HG02759 (cell line): ENCODE data around the gene SRSF3.

Experiments used
- ATAC-seq: cut with Tn5 transposase; IDR thresholded peaks from one replicate; pipeline ENCODE4 v1.9.1; 2021; ENCODE audit warnings: mild to moderate bottlenecking, moderate library complexity; ENCODE audit not compliant: unreplicated experiment

The SRSF3 gene

DNA sequence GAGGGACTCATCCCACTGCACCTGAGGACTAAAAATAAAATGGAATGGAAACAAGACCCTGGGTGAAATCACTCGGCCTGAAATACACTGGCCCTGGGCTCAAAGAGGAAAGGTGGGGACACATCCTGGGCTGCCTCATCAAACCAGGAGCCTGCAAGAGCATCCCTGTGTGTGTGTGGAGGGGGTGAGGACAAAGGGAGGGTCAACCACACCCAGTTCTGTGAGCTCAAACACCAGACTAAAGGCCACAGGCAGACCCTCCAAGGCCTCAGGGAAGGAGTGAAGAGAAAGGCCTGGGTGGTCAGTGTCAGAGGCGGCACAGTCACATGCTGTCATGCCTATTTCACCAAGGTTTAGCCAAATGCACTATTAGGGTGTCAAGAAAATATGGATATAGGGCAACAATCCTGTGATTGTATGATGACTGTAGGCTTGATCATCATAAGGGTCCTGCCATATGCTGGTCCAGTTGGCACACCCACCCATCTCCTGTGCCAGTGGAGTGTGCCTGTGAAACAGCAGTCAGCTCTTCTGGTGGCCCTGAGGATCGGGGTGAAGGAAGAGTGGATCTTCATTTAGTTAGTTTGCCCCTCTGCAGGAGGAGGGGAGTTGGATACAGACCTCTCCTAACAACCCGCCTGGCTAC, 28.9 kb downstream of the SRSF3 start:
- ATAC-seq = no peak

DNA sequence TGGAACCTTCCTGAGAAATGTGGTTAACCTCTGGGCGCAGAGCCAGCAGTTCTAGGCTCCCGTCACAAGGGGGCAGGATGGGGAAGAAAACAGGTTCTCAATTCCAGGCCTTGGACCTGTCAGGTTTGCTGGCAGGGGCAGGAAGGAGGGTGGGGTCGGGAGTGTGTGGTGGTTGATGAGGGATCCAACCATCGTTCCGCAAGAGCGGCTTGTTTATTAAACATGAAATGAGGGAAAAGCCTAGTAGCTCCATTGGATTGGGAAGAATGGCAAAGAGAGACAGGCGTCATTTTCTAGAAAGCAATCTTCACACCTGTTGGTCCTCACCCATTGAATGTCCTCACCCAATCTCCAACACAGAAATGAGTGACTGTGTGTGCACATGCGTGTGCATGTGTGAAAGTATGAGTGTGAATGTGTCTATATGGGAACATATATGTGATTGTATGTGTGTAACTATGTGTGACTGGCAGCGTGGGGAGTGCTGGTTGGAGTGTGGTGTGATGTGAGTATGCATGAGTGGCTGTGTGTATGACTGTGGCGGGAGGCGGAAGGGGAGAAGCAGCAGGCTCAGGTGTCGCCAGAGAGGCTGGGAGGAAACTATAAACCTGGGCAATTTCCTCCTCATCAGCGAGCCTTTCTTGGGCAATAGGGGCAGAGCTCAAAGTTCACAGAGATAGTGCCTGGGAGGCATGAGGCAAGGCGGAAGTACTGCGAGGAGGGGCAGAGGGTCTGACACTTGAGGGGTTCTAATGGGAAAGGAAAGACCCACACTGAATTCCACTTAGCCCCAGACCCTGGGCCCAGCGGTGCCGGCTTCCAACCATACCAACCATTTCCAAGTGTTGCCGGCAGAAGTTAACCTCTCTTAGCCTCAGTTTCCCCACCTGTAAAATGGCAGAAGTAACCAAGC, 29.6 kb downstream of the SRSF3 start:
- peak; percentile 64 for ATAC-seq

DNA sequence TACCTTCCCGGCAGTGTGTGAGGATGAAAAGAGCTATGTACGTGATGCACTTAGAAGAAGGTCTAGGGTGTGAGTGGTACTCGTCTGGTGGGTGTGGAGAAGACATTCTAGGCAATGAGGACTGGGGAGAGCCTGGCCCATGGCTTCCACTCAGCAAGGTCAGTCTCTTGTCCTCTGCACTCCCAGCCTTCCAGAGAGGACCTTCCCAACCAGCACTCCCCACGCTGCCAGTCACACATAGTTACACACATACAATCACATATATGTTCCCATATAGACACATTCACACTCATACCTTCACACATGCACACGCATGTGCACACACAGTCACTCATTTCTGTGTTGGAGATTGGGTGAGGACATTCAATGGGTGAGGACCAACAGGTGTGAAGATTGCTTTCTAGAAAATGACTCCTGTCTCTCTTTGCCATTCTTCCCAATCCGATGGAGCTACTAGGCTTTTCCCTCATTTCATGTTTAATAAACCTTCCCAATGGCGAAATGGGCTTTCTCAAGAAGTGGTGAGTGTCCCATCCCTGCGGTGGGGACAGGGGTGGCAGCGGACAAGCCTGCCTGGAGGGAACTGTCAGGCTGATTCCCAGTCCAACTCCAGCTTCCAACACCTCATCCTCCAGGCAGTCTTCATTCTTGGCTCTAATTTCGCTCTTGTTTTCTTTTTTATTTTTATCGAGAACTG, 30.4 kb downstream of the SRSF3 start:
- no peak for ATAC-seq

DNA sequence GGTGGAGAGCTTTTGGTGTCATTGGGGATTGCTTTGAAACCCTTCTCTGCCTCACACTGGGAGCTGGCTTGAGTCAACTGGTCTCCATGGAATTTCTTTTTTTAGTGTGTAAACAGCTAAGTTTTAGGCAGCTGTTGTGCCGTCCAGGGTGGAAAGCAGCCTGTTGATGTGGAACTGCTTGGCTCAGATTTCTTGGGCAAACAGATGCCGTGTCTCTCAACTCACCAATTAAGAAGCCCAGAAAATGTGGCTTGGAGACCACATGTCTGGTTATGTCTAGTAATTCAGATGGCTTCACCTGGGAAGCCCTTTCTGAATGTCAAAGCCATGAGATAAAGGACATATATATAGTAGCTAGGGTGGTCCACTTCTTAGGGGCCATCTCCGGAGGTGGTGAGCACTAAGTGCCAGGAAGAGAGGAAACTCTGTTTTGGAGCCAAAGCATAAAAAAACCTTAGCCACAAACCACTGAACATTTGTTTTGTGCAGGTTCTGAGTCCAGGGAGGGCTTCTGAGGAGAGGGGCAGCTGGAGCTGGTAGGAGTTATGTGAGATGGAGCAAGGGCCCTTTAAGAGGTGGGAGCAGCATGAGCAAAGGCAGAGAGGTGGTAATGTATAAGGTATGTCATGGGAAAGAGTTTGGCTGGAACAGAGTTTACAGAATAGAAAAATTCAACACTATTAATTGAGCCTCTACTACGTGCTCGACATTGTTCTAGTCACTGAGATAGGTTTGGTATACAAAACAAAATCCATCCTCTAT, 31.2 kb downstream of the SRSF3 start:
- ATAC-seq = no peak

DNA sequence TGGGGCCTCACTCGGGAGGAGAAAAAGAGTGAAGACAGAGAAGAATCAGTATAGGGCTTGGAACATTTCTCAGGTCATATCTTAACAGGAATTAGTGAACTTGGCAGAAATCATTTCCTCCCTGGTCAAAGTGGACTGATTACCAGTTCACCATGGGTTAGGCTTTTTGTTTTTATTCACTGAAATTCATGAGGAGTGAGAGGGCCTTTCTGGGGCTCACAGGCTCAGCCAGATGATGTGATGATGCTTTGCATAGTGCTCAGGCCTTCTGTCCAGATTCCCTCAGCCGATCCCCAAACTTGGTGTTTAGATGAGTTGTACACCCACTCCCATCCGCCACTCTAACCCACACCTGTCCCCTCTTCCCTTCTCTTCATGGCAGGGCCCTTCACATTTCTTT, 32.5 kb downstream of the SRSF3 start:
- ATAC-seq = no peak

DNA sequence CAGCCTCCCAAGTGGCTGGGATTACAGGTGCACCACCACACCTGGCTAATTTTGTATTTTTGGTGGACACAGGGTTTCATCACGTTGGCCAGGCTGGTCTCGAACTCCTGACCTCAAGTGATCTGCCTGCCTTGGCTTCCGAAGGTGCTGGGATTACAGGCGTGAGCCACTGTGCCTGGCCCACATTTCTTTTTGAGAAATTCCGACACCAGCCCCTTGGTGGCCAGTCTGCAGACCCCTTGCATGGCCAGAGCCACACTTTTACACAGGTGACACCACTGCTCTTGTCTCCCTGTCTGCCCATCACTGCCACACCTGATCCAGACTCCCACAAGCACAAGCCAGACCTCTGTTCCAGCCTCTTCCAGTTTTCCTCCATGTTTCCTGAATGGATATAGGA, 33.0 kb downstream of the SRSF3 start:
- no peak for ATAC-seq

DNA sequence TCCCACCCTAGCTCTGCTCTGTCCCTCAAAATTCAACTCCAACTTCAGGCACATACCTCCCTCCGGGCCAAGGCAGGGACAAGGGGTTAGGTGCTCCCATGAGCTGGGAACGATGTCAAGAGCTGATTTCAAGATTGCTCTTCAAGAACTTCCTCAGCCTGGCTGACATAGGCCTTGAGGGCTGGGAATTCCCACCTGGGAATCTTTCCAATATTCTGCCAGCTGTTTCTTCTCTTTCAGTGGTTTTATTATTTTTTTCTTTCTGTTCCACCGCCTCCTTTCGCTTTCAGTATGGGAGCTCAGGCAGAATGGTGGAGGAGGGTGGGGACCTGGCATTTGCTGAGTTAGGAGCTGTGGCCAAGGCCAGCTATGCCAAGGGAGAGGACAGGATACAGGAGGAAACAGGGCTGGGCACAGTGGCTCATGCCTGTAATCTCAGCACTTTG, 33.7 kb downstream of the SRSF3 start:
- ATAC-seq = no peak

DNA sequence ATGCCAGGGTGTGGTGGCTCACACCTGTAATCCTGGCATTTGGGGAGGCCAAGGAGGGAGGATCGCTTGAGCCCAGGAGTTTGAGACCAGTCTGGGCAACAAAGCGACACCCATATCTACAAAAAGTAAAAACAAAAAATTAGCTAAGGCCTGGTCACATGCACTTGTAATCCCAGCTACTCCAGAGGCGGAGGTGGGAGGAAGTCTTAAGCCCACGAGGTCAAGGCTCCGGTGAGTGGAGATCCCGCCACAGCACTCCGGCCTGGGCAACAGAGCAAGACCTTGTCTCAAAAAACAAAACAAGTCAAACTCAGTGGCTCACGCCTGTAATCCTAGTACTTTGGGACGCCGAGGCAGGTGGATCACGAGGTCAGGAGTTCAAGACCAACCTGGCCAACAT, 35.6 kb downstream of the SRSF3 start:
- ATAC-seq = no peak

DNA sequence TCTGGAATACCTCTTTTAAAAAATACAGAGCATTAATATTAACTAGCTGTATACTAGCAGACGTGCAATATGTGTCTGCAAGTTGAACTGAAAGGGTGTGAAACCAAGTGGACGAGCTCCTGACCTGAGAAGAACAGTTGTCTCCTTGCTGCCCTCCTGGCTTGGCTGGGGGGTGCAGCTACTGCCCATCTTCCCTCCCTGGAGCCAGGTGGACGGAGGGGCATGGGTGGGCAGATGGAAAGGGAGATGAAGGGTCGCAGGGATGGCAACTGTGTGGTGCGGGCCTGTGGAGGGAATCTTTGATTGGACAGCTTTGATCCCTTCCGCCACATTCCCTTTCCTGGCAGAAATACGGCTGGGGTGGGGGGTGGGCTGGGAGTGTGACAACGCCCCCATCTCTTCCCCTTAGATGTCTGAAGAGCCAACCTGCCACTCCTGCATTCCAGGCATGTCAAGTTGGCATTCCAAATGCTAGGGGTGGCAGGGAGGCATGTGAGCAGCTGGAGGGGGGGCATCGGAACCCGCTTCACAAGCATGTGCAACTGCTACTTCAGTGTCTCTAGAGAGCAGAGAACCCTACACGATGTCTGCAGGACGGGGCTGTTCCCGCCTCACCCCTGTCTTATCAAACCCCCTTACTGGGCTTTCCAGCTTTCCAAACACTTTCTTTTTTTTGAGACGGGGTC, 37.3 kb downstream of the SRSF3 start:
- ATAC-seq = no peak

DNA sequence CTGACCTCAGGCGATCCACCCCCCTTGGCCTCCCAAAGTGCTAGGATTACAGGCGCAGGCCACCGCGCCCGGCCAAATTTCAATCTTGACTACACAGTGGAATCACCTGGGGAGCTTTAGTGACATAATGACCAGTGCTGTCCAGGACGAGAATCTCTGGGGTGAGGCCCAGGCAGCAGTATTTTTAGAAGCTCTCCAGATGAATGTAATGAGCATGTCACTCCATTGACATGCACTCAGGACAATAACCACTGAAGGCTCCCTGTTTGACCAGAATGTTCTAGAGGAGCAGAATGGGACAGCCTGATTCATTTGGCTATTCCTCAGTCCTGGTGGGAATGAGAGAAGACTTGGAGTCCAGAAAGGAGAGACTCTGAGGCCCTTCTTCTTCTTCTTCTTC, 39.2 kb downstream of the SRSF3 start:
- ATAC-seq = no peak

DNA sequence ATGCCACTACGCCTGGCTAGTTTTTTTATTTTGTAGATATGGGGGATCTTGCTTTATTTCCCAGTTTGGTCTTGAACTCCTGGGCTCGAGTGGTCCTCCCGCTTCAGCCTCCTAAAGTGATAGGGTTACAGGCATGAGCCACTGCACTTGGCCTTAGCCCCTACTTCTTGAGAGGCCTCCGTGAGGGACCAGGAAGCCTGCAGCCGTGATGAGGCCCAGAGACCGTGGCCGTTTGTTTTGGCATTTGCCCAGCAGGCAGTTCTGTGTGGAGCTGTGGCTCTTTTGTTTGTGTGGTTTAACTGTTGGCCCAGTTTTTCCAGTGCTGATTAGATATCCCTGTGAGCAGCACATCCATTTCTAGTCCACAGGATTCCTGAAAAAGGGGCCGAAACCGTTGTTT, 39.8 kb downstream of the SRSF3 start:
- no peak for ATAC-seq

DNA sequence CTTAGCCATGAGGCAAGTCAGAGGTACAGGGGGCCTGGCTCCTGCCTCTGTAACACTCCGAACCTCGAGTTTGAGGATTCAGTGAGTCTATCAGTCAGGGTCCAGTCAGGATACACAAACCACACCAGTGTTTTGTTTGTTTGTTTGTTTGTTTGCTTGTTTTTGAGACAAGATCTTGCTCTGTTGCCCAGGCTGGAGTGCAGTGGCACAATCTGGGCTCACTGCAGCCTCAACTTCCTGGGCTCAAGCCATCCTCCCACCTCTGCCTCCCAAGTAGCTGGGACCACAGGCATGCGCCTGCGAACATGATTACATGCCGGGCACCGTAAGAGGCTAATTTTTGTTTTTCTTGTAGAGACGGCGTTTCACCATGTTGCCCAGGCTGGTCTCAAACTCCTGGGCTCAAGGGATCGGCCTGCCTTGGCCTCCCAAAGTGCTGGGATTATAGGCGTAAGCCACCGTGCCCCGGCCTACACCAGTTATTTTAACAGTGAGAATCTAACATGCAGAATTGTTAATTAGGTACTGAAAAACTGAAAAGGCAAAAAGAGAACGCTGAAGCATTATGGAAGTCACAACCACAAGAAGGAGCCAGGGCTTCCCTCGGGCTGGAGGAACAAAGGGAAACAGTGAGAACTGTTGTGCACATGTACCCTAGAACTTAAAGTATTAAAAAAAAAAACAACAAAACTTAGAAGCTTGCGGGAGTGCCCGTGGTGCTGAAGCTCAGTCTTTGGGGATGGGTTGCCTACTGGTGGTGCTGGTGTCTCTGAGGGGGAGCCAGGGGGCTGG, 40.4 kb downstream of the SRSF3 start:
- no peak for ATAC-seq

DNA sequence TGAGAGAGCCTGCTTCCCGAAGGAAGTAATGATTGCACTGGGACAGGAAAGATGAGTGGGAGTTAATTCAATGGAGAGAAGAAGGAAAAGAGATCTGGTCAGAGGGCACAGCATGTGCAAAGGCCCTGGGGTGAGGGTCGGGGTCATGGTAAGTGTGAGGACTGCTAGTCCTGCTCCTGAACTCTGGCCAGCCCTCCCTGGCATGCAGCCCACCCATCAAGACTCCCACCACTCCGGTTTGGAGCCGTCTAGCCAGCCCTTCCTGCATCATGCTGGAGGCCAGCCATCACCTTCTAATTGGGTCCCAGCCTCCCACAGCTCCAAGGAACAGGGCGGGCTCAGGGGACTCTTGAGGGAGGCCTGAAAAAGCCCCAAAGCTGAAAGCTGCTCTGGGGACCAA, 42.1 kb downstream of the SRSF3 start:
- ATAC-seq = no peak

DNA sequence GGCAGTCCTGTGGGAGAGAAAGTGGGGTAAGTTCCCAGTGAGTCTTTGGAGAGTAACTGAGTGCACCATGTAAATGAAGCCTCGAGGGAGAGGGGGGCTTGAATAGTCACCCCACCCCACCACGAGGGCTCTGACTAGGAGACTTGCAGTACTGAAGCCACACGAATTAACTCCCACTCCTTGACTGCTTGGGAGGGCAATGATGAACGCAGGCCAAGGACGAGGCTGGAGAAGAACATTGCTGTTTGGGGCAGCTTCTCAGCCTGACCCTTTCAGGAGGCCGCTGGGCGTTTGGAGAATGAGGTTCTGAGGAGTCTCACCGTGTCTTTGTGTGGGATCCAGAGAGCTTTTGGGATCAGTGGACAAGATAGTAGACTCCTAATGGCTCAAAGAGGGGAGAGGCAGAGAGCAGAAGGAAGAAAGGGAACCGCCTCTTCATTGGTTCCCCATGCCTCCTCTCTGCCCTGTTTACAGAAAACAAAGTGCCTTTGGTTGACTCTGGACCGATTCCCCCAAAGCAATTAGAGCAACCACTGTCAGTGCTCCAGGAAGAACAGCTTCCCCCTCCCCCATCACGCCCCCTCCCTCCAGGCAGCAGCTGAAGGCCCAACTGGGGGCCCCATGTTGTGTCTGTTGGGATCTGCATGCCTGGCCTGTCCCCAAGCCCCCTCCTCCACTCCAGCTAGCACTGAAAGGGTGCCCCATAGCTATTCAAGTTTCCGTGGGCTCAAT, 42.7 kb downstream of the SRSF3 start:
- no peak for ATAC-seq

DNA sequence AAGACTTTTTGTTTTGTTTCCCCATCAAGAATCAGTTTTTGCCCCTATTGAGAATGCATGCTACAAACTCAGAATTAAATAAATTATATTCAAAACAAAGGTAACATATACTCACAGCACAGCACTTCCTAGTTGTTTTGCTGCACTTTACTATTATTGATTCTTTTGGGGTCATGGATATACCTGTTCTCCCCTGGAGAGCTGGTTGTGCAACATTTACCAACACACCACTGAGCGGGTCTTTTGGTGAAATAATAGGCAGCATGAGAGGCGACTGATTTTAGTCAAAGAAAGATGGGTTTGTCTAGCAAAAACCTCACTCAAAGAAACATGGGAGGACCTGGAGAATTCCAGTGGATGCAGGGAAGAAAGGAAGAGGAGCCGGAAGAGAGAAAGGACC, 44.4 kb downstream of the SRSF3 start:
- no peak for ATAC-seq

DNA sequence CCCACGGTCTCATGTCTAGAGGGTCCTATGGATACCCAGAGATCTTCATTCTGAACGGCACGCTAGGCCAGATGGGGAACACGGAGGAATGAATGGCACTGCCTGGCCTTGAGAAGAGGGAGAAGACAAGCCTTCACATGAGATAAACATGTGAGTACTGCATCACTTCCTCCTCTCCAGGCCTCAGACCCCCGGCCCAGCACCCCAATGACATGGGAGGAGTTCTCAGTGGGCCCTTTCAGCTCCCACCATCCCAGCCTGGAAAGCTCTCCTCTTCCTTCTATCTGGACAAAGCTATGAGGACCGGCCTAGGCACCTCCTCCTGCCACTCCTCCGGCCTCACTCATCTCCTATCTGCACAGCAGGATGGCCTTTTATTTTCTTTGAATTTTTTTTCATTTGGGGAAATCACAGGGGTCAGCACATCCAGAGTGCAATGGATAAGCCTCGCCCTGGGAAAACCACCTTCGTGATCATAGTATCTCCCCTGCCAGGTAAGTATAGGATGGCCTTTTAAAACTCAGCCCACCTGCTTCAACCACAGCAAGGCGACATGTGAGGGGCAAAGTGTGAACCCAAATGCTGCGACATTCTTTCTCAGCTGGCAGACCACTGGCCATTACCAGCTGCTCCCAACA, 45.1 kb downstream of the SRSF3 start:
- no peak for ATAC-seq

DNA sequence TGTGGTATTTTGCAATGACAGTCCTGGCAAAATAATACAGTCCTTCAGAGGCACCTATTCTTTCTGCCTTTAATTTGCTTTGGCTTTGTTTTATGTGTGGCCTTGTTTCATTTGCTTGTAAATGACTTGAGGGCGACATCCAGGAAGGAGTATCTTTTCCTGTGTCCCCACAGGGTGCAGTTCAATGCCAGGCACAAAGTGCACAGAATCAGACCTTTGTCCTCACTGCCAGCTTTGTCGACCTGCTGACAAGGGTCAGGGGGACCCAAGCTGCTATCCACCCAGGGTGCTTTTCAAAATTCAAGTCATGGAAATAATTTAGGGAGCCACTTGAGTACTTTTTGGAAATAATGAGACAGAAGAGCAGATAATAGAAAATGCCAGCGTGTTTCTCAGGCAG, 47.4 kb downstream of the SRSF3 start:
- ATAC-seq = no peak
